ENCODE results near the gene PPT2.

- TF ChIP-seq CTCF (conservative IDR thresholded peaks at IDR 0.05; ENCODE audit: low read depth, low read length) (no peak), EZH2 (IDR thresholded peaks at IDR 0.05; ENCODE audit: borderline replicate concordance, low read depth, low read length, poor library complexity, severe bottlenecking) (no peak)
Measured at GRCh38 chr6:32189069-32189741, 35.3 kb downstream of the PPT2 start.
